ENCODE data around the gene THRB. TPM values are rescaled to one million over a fixed set of nuclear protein-coding genes. Genes with fewer than 3 reads are reported as not detected.

The THRB gene
- total RNA-seq, 1 experiment from 2014 or later, result 9.7 TPM

DNA sequence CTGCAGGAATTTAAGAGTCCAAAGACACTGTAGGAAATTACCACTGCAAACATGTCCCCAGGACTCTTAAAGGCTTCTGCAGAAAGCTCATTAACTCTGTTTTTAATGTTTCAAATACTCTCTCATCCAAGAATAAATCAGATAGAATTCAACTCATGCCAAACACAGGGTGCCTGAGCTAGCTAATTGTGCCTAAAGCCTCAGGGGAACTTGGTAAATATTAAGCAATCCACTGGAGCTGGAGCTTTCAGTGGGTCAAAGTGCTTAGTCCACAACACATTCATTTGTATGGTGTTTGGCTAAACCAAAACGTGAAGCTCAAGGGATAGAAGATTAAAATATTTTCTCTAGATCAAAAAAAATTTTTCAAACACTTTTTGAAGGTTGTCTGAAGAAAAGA is 131.4 kb downstream of the THRB start:
- Histone ChIP-seq H3K9me3 (ENCODE audit: insufficient read depth, low read depth) (peaks cover 4% of the 10 kb centered on the region; the same call in 1 of the 2 replicates), H3K9me2 (ENCODE audit: insufficient read depth) (no peaks in the 10 kb centered on the region), H3K36me3 (ENCODE audit: low read depth) (no peaks in the 10 kb centered on the region), H3K27me3 (ENCODE audit: insufficient read depth, low read depth) (no peaks in the 10 kb centered on the region), H2AFZ (no peak overlapping the region), H3K27ac (peak overlapping the region; percentile 47), H3K4me2 (peak overlapping the region; percentile 59), H3K4me1 (replicated peaks; ENCODE audit: insufficient read depth) (peaks cover 40% of the 10 kb centered on the region), H3K4me3 (peak overlapping the region; percentile 27; the same call in 1 of the 2 replicates), H3F3A (ENCODE audit: insufficient read depth, low read depth) (peaks cover 27% of the 10 kb centered on the region), H3K79me2 (ENCODE audit: low read depth) (peaks cover 7% of the 10 kb centered on the region), H4K20me1 (ENCODE audit: insufficient read depth) (no peaks in the 10 kb centered on the region)
- ChIA-PET POLR2A (ENCODE audit: unreplicated experiment) (interaction anchor here (0.6 to 0.7 kb wide), 2 partner anchors 227 to 731 kb away, joined by 3 to 5 read pairs; no protein-coding TSS in a partner anchor), CTCF (interaction anchor here (0.7 kb wide), 1 partner anchor 126 kb away, joined by 4 read pairs; no protein-coding TSS in a partner anchor)
- DNase-seq, result peak in 1 of 2 experiments; percentile 71
- intact Hi-C loops (cut with micrococcal nuclease; ENCODE audit: unreplicated experiment), result loop anchor here (10.0 kb wide), 2 partner anchors 58 to 98 kb away; no protein-coding TSS in a partner anchor
- TF ChIP-seq, protein P1, sequence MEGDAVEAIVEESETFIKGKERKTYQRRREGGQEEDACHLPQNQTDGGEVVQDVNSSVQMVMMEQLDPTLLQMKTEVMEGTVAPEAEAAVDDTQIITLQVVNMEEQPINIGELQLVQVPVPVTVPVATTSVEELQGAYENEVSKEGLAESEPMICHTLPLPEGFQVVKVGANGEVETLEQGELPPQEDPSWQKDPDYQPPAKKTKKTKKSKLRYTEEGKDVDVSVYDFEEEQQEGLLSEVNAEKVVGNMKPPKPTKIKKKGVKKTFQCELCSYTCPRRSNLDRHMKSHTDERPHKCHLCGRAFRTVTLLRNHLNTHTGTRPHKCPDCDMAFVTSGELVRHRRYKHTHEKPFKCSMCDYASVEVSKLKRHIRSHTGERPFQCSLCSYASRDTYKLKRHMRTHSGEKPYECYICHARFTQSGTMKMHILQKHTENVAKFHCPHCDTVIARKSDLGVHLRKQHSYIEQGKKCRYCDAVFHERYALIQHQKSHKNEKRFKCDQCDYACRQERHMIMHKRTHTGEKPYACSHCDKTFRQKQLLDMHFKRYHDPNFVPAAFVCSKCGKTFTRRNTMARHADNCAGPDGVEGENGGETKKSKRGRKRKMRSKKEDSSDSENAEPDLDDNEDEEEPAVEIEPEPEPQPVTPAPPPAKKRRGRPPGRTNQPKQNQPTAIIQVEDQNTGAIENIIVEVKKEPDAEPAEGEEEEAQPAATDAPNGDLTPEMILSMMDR (conservative IDR thresholded peaks at IDR 0.05), result no peak
- TF ChIP-seq EZH2 (IDR thresholded peaks at IDR 0.05; ENCODE audit: low read depth), result no peak
- no TSS peak for BruUV-seq (replicated peaks)

DNA sequence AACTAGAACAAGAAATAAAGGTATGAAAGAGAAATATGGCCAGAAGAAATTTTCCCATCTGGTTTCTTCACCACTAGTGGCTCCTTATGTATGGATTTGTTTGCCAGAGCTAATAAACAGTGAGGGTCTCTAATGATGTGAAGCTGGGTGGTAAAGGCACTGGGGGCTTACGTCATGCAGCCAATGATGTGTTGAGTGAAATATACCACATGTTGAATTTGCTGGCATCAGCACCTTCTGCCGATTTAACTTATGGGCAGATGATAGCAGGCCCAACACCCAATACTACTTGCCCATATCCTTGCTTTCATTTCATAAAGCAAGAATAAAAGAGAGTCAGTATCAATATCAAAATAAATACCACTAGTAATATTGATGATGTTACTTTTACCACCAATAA is 133.0 kb downstream of the THRB start:
- Histone ChIP-seq H3K4me3 (no peak overlapping the region), H3K27ac (no peak overlapping the region), H3K9me3 (ENCODE audit: insufficient read depth, low read depth) (peaks cover 4% of the 10 kb centered on the region; the same call in 1 of the 2 replicates), H3K27me3 (ENCODE audit: insufficient read depth, low read depth) (no peaks in the 10 kb centered on the region), H2AFZ (no peak overlapping the region), H3F3A (ENCODE audit: insufficient read depth, low read depth) (peaks cover 27% of the 10 kb centered on the region), H3K4me2 (no peak overlapping the region), H3K4me1 (replicated peaks; ENCODE audit: insufficient read depth) (peaks cover 40% of the 10 kb centered on the region), H3K36me3 (ENCODE audit: low read depth) (no peaks in the 10 kb centered on the region), H3K9me2 (ENCODE audit: insufficient read depth) (no peaks in the 10 kb centered on the region), H3K79me2 (ENCODE audit: low read depth) (peaks cover 7% of the 10 kb centered on the region), H4K20me1 (ENCODE audit: insufficient read depth) (no peaks in the 10 kb centered on the region)
- POLR2A ChIA-PET (ENCODE audit: unreplicated experiment), result no interaction called here
- intact Hi-C loops (cut with micrococcal nuclease; ENCODE audit: unreplicated experiment), result loop anchor here (10.0 kb wide), 2 partner anchors 57 to 97 kb away; no protein-coding TSS in a partner anchor
- DNase-seq, result no peak
- CTCF ChIA-PET, result no interaction called here
- BruUV-seq (replicated peaks), result no TSS peak
- TF ChIP-seq EZH2 (IDR thresholded peaks at IDR 0.05; ENCODE audit: low read depth), result no peak

DNA sequence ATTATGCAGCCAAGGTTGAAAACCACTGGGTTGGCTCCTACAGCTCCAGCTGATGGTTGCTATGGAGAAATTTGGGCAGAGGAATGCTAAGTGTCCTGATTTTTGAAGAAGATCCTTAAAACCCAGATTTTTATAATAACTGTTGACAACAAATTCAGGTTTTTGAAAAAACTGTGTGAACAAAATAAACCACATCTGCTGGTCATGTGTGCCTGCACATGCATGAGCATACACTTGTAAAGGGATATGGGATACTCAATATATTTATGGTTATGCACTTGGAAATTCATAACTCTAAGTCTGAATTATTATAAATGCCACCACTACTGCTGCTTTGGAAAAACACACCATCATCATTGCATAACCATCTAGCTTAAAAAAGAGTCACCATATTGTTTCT is 133.7 kb downstream of the THRB start:
- no peak overlapping the region for H2AFZ ChIP-seq
- CTCF ChIA-PET, result no interaction called here
- H3K9me3 ChIP-seq (ENCODE audit: insufficient read depth, low read depth), result peaks cover 4% of the 10 kb centered on the region; the same call in 1 of the 2 replicates
- H3K4me2 ChIP-seq, result no peak overlapping the region
- H3K36me3 ChIP-seq (ENCODE audit: low read depth), result no peaks in the 10 kb centered on the region
- H3K79me2 ChIP-seq (ENCODE audit: low read depth), result peaks cover 7% of the 10 kb centered on the region
- POLR2A ChIA-PET (ENCODE audit: unreplicated experiment), result interaction anchor here (0.6 kb wide), 1 partner anchor 444 kb away, joined by 3 read pairs; the partner anchor contains the start of genes NKIRAS1 and RPL15
- no peak overlapping the region for H3K4me3 ChIP-seq
- intact Hi-C loops (cut with micrococcal nuclease; ENCODE audit: unreplicated experiment), result loop anchor here (10.0 kb wide), 2 partner anchors 56 to 96 kb away; no protein-coding TSS in a partner anchor
- H3K27ac ChIP-seq, result no peak overlapping the region
- peaks cover 36% of the 10 kb centered on the region for H3K4me1 ChIP-seq (replicated peaks; ENCODE audit: insufficient read depth)
- H3K9me2 ChIP-seq (ENCODE audit: insufficient read depth), result no peaks in the 10 kb centered on the region
- H4K20me1 ChIP-seq (ENCODE audit: insufficient read depth), result no peaks in the 10 kb centered on the region
- H3F3A ChIP-seq (ENCODE audit: insufficient read depth, low read depth), result peaks cover 24% of the 10 kb centered on the region
- no peaks in the 10 kb centered on the region for H3K27me3 ChIP-seq (ENCODE audit: insufficient read depth, low read depth)
- DNase-seq, result no peak
- TF ChIP-seq, protein P1 (conservative IDR thresholded peaks at IDR 0.05), result no peak
- BruUV-seq (replicated peaks), result no TSS peak
